Adrenal gland (tissue), 5 donors: ENCODE measurements around the gene TUBGCP5.
A peak's percentile ranks its signal among the peaks of the same experiment; 100 is the strongest.

Experiments
- POLR2A ChIP-seq, 2 donors: fragments of 450-650 bp; IDR thresholded peaks; one replicate each; pipeline ENCODE4 v1.6.1; 2017; ENCODE audit warnings: antibody characterized with exemption in 2 of 2, mild to moderate bottlenecking in 2 of 2, moderate library complexity in 1 of 2
- TF ChIP-seq, protein P1 (sequence below), 6 experiments: fragments of 450-650 bp in 4 of 6; fragments of 200-600 bp in 2 of 6; sonication (generic) in 1 of 6; IDR thresholded peaks; 1 replicate in 5 of 6; 2 replicates in 1 of 6; pipeline versions ENCODE4 v1.5.1 to v1.8.0; 2016 to 2021; ENCODE audit warnings: antibody characterized with exemption in 6 of 6, mild to moderate bottlenecking in 2 of 6, moderate library complexity in 1 of 6
- donor health status: DM: no; HTN: no; CAD: no.

DNA sequence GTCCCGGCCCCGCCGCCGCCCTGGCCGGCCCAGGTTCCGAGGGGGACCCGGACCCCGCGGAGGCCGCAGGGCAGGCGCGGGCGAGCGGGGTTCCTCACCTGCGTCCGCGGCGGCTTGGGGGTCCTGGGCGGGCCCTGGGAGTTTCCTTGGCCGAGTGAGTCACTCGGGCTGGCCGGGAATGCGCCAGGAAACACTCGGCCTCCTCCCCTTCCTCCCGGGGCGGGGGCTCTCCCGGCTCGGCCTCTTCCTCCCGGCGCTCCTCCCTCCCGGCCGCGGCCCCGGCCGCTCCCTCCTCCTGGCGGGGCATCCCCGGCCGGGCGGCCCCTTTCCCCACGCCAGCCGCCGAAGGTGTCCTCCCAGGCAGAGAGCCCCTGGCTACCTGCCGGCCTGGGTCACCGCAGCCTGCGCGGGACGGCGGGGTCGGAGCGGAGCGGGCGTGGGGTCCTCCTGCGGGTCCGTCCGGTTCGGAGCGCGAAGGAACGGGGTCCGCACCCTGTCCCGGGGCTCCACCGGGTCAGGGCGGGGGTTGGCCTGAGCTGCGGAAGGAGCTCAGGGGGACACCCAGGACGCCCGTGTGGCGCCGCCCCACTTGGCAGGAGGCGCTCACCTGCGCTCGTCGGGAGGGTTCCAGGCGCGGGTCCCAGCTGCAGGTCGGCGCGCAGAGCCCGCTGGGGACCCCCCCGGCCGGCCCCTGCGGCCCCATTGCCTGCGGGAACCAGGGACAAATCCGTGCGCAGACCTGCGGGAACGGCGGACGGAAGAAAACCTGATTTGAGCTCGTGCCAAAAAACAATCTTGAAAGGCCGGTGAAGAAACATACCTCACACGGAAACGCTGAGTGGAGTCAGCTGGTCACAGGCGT lies 58.9 kb downstream of the TUBGCP5 start, which contains the start of gene CYFIP1:
- TF ChIP-seq, protein P1, sequence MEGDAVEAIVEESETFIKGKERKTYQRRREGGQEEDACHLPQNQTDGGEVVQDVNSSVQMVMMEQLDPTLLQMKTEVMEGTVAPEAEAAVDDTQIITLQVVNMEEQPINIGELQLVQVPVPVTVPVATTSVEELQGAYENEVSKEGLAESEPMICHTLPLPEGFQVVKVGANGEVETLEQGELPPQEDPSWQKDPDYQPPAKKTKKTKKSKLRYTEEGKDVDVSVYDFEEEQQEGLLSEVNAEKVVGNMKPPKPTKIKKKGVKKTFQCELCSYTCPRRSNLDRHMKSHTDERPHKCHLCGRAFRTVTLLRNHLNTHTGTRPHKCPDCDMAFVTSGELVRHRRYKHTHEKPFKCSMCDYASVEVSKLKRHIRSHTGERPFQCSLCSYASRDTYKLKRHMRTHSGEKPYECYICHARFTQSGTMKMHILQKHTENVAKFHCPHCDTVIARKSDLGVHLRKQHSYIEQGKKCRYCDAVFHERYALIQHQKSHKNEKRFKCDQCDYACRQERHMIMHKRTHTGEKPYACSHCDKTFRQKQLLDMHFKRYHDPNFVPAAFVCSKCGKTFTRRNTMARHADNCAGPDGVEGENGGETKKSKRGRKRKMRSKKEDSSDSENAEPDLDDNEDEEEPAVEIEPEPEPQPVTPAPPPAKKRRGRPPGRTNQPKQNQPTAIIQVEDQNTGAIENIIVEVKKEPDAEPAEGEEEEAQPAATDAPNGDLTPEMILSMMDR (IDR thresholded peaks at IDR 0.05): no peak
- peak; percentile 44 to 51 for TF ChIP-seq POLR2A (IDR thresholded peaks at IDR 0.05)
